AG04450 (cell line): ENCODE results near the gene PCNX2. TPM values are rescaled to one million over a fixed set of nuclear protein-coding genes. Genes with fewer than 3 reads are reported as not detected.

Experiments
- CTCF ChIA-PET: fragments of 300-600, 350-600 bp; formaldehyde crosslinking; extraction: SDS; loops from one replicate; lab custom pipeline; 2022; ENCODE audit warnings: antibody characterized with exemption, inconsistent platforms; lab: Charles Lee
- POLR2A ChIA-PET: fragments of 350-600 bp; formaldehyde crosslinking; extraction: SDS; loops from one replicate; lab custom pipeline; 2021; ENCODE audit warnings: antibody characterized with exemption, inconsistent platforms; lab: Yijun Ruan, JAX
- DNase-seq: peaks from one replicate; pipeline ENCODE4 v3.0.0-alpha.2; 2011; ENCODE audit warnings: low read depth, low spot score
- H3K27ac ChIP-seq: one replicate; pipeline ENCODE4 v1.5.1; 2012; ENCODE audit warnings: low read depth, low read length, control low read depth
- H3K27me3 ChIP-seq: one replicate; pipeline ENCODE4 v1.6.0; 2012; ENCODE audit warnings: low read length; ENCODE audit not compliant: control insufficient read depth, insufficient read depth
- H3K4me3 ChIP-seq: 2 replicates; pipeline ENCODE4 v1.5.1; 2011; ENCODE audit warnings: mild to moderate bottlenecking, low read depth, low read length, control low read depth
- H3K9me3 ChIP-seq: 2 replicates; pipeline ENCODE4 v1.5.1; 2012; ENCODE audit warnings: low read length; ENCODE audit not compliant: control insufficient read depth, insufficient read depth
- CTCF ChIP-seq: IDR thresholded peaks from 2 replicates; pipeline ENCODE4 v1.5.1; 2011; ENCODE audit warnings: low read depth, low read length, control low read depth, inconsistent platforms
- polyA plus RNA-seq: library from polyadenylated mRNA; depleted of rRNA; stranded (reverse); fragments of >200 nt; gene quantifications from 2 replicates; pipeline ENCODE4 v1.2.3, GENCODE V29; 2011

The PCNX2 gene
- polyA plus RNA-seq, 1 experiment, result 29.8 TPM

GRCh38 chr1:232968965-232969364 lies 326.6 kb downstream of the PCNX2 start:
- no peak for DNase-seq
- TF ChIP-seq CTCF, result no peak
- POLR2A ChIA-PET, result no interaction called here
- Histone ChIP-seq H3K27me3 (no peaks in the 10 kb centered on the region), H3K27ac (no peak overlapping the region), H3K9me3 (peaks cover 6% of the 10 kb centered on the region; the same call in 1 of the 2 replicates), H3K4me3 (no peak overlapping the region)
- CTCF ChIA-PET, result interaction anchor here (1.0 kb wide), 1 partner anchor 16 kb away, joined by 3 read pairs; no protein-coding TSS in a partner anchor

- TF ChIP-seq CTCF, result no peak
- H3K27me3 ChIP-seq, result no peaks in the 10 kb centered on the region
- H3K27ac ChIP-seq, result no peak overlapping the region
- H3K4me3 ChIP-seq, result no peak overlapping the region
- DNase-seq, result no peak
- POLR2A ChIA-PET, result no interaction called here
- CTCF ChIA-PET, result interaction anchor here (1.0 kb wide), 1 partner anchor 15 kb away, joined by 3 read pairs; no protein-coding TSS in a partner anchor
- H3K9me3 ChIP-seq, result peaks cover 6% of the 10 kb centered on the region; the same call in 1 of the 2 replicates
These were observed 327.1 kb downstream of the PCNX2 start for GRCh38 chr1:232968391-232968790.

GRCh38 chr1:232966663-232967062 lies 328.9 kb downstream of the PCNX2 start:
- no peak overlapping the region for H3K27ac ChIP-seq
- no peaks in the 10 kb centered on the region for H3K27me3 ChIP-seq
- no peak for DNase-seq
- CTCF ChIA-PET, result interaction anchor here (1.6 kb wide), 1 partner anchor 330 kb away, joined by 3 read pairs; no protein-coding TSS in a partner anchor
- POLR2A ChIA-PET, result interaction anchor here (0.6 kb wide), 1 partner anchor 103 kb away, joined by 13 read pairs; no protein-coding TSS in a partner anchor
- no peak for TF ChIP-seq CTCF
- no peak overlapping the region for H3K4me3 ChIP-seq
- H3K9me3 ChIP-seq, result no peaks in the 10 kb centered on the region

- TF ChIP-seq CTCF, result no peak
- ChIA-PET POLR2A (no interaction called here), CTCF (interaction anchor here (0.5 to 1.6 kb wide), 2 partner anchors 329 to 331 kb away, joined by 3 read pairs; no protein-coding TSS in a partner anchor)
- Histone ChIP-seq H3K27me3 (no peaks in the 10 kb centered on the region), H3K27ac (no peak overlapping the region), H3K4me3 (no peak overlapping the region), H3K9me3 (no peaks in the 10 kb centered on the region)
- no peak for DNase-seq
These were observed 329.7 kb downstream of the PCNX2 start for GRCh38 chr1:232965912-232966217.

GRCh38 chr1:232965124-232965911 lies 330.2 kb downstream of the PCNX2 start:
- H3K9me3 ChIP-seq, result no peaks in the 10 kb centered on the region
- POLR2A ChIA-PET, result no interaction called here
- CTCF ChIA-PET, result interaction anchor here (0.5 kb wide), 1 partner anchor 330 kb away, joined by 3 read pairs; no protein-coding TSS in a partner anchor
- no peak for DNase-seq
- H3K27ac ChIP-seq, result no peak overlapping the region
- TF ChIP-seq CTCF, result no peak
- H3K4me3 ChIP-seq, result no peak overlapping the region
- H3K27me3 ChIP-seq, result no peaks in the 10 kb centered on the region
